Measurements from ENCODE around the gene SPOCK1. TPM values are rescaled to one million over a fixed set of nuclear protein-coding genes. Genes with fewer than 3 reads are reported as not detected.

SPOCK1 gene
- total and polyA plus RNA-seq, 9 of the 15 experiments (the other 6 are each of a cell fraction or from before 2014, with no cell fraction given) = 0.01 to 0.35 (median 0.04) TPM; not detected in 6

DNA sequence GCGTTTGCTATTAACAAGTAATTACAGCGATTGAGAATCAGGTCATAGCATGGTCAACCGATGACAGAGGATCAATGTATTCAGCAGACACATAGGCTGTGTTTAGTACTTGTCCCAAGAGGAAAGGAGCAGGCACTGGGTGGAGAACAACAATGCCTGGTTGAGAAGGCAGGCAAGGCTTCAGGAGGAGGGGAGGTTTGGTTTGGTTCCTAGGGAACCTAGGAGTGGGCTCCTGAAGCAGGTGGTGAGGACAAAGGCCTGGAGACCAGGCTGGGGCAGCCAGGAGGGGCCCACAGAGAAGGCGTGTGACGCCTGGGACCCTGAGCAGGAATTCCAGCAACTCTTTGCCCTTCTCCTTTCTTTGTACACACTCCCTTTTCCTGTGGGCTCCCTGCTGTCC lies 195.6 kb downstream of the SPOCK1 start:
- POLR2A ChIA-PET = interaction anchor here (0.5 kb wide), 1 partner anchor 10 kb away, joined by 3 read pairs; no protein-coding TSS in a partner anchor
- Histone ChIP-seq H3K4me1 (replicated peaks in 1 of 2; ENCODE audit: control insufficient read depth in 2 of 2, insufficient read depth in 2 of 2, low read length in 2 of 2) (no peaks in the 10 kb centered on the region), H3K4me2 (ENCODE audit: insufficient read depth, low read length) (no peak overlapping the region), H3K27ac (ENCODE audit: extremely low read depth, low read depth, low read length) (no peak overlapping the region), H3K36me3 (ENCODE audit: control insufficient read depth, insufficient read depth, low read length) (no peaks in the 10 kb centered on the region), H3K9me1 (ENCODE audit: control insufficient read depth, insufficient read depth, low read length) (peaks cover 2% of the 10 kb centered on the region), H3K4me3 (no peak overlapping the region), H2AFZ (ENCODE audit: low read depth, low read length) (no peak overlapping the region), H3K9ac (ENCODE audit: insufficient read depth in 1 of 2, low read depth in 2 of 2, low read length in 2 of 2) (no peak overlapping the region), H3K27me3 (ENCODE audit: control insufficient read depth in 2 of 2, insufficient read depth in 2 of 2, low read length in 2 of 2) (no peaks in the 10 kb centered on the region; a peak in 2 of 5 replicates), H3K79me2 (ENCODE audit: control insufficient read depth, insufficient read depth, low read length) (no peaks in the 10 kb centered on the region), H4K20me1 (replicated peaks; ENCODE audit: control insufficient read depth, insufficient read depth, low read length) (no peaks in the 10 kb centered on the region), H3K9me3 (replicated peaks; ENCODE audit: control insufficient read depth, insufficient read depth, low read depth, low read length) (no peaks in the 10 kb centered on the region)
- in situ Hi-C loops (cut with MboI) (no loop called here), intact Hi-C loops (cut with micrococcal nuclease) (no loop called here)
- no peak for FAIRE-seq
- DNase-seq (ENCODE audit: extremely low read depth in 1 of 4, low spot score in 3 of 4) = no peak
- no TSS peak for BruUV-seq (replicated peaks)
- CTCF ChIA-PET (ENCODE audit: low intra/inter-chr PET ratio) = no interaction called here
- TF ChIP-seq, protein P1, sequence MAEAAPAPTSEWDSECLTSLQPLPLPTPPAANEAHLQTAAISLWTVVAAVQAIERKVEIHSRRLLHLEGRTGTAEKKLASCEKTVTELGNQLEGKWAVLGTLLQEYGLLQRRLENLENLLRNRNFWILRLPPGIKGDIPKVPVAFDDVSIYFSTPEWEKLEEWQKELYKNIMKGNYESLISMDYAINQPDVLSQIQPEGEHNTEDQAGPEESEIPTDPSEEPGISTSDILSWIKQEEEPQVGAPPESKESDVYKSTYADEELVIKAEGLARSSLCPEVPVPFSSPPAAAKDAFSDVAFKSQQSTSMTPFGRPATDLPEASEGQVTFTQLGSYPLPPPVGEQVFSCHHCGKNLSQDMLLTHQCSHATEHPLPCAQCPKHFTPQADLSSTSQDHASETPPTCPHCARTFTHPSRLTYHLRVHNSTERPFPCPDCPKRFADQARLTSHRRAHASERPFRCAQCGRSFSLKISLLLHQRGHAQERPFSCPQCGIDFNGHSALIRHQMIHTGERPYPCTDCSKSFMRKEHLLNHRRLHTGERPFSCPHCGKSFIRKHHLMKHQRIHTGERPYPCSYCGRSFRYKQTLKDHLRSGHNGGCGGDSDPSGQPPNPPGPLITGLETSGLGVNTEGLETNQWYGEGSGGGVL (CRISPR knock-in tag; IDR thresholded peaks at IDR 0.05) = no peak
- no peak for TF ChIP-seq PTTG1 (tag; IDR thresholded peaks at IDR 0.05; ENCODE audit: low read depth)
- no peak for TF ChIP-seq ZFP30 (CRISPR knock-in tag; IDR thresholded peaks at IDR 0.05; ENCODE audit: borderline replicate concordance)
- TF ChIP-seq NEUROD1 (IDR thresholded peaks at IDR 0.05; ENCODE audit: borderline replicate concordance, low read depth, low read length, partially characterized antibody) = no peak
- TF ChIP-seq, protein P2, sequence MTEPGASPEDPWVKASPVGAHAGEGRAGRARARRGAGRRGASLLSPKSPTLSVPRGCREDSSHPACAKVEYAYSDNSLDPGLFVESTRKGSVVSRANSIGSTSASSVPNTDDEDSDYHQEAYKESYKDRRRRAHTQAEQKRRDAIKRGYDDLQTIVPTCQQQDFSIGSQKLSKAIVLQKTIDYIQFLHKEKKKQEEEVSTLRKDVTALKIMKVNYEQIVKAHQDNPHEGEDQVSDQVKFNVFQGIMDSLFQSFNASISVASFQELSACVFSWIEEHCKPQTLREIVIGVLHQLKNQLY (CRISPR knock-in tag; conservative IDR thresholded peaks at IDR 0.05) = no peak
- TF ChIP-seq, protein P3, sequence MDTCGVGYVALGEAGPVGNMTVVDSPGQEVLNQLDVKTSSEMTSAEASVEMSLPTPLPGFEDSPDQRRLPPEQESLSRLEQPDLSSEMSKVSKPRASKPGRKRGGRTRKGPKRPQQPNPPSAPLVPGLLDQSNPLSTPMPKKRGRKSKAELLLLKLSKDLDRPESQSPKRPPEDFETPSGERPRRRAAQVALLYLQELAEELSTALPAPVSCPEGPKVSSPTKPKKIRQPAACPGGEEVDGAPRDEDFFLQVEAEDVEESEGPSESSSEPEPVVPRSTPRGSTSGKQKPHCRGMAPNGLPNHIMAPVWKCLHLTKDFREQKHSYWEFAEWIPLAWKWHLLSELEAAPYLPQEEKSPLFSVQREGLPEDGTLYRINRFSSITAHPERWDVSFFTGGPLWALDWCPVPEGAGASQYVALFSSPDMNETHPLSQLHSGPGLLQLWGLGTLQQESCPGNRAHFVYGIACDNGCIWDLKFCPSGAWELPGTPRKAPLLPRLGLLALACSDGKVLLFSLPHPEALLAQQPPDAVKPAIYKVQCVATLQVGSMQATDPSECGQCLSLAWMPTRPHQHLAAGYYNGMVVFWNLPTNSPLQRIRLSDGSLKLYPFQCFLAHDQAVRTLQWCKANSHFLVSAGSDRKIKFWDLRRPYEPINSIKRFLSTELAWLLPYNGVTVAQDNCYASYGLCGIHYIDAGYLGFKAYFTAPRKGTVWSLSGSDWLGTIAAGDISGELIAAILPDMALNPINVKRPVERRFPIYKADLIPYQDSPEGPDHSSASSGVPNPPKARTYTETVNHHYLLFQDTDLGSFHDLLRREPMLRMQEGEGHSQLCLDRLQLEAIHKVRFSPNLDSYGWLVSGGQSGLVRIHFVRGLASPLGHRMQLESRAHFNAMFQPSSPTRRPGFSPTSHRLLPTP (IDR thresholded peaks at IDR 0.05; ENCODE audit: borderline replicate concordance, extremely low read depth, insufficient read length) = no peak
- TF ChIP-seq KLF16 (IDR thresholded peaks at IDR 0.05) = no peak
- TF ChIP-seq CHD2 (IDR thresholded peaks at IDR 0.05; ENCODE audit: low read depth, low read length) = no peak
- no peak for TF ChIP-seq ZNF165 (CRISPR knock-in tag; IDR thresholded peaks at IDR 0.05; ENCODE audit: borderline replicate concordance)
- TF ChIP-seq HNRNPH1 (optimal IDR thresholded peaks at IDR 0.05; ENCODE audit: low read depth, low read length) = no peak
- WGBS (ENCODE audit: insufficient coverage, low coverage, missing lambda C conversion rate) = 0% methylated on average over 5 of the region's 5 CpGs
- ATAC-seq = no peak
